ENCODE data around the gene SELL. TPM values are rescaled to one million over a fixed set of nuclear protein-coding genes. Genes with fewer than 3 reads are reported as not detected.

Gene SELL
- total and polyA plus RNA-seq, 10 of the 15 experiments (the other 5 are each of a cell fraction or from before 2014, with no cell fraction given): 31.8 to 66.0 (median 50.9) TPM

- ChIA-PET POLR2A (interaction anchor here (1.0 kb wide), 1 partner anchor 18 kb away, joined by 3 read pairs; no protein-coding TSS in a partner anchor), RAD21 (ENCODE audit: unreplicated experiment) (interaction anchor here (0.7 to 1.4 kb wide), 4 partner anchors 9 to 1335 kb away, joined by 3 to 8 read pairs (median 4); no protein-coding TSS in a partner anchor), CTCF (interaction anchor here (0.8 to 5.5 kb wide), 5 partner anchors 10 to 110 kb away, joined by 3 to 33 read pairs (median 4); no protein-coding TSS in a partner anchor), SMC1A (ENCODE audit: uncharacterized antibody, unreplicated experiment) (interaction anchor here (0.5 to 2.8 kb wide), 5 partner anchors 11 to 97 kb away, joined by 3 to 18 read pairs (median 7); no protein-coding TSS in a partner anchor)
- Histone ChIP-seq H3K9me3 (replicated peaks; ENCODE audit: control insufficient read depth, insufficient read depth, low read length) (no peaks in the 10 kb centered on the region), H3K9ac (ENCODE audit: control insufficient read depth, insufficient read depth, low read length) (no peak overlapping the region; the same call in 1 of the 2 replicates), H2AFZ (ENCODE audit: control insufficient read depth, low read depth, low read length) (peak overlapping the region; percentile 33; the same call in 1 of the 2 replicates), H3K4me3 (no peak overlapping the region), H3K4me1 (ENCODE audit: control insufficient read depth, insufficient read depth, low read length) (peaks cover 46% of the 10 kb centered on the region), H3K79me2 (ENCODE audit: control insufficient read depth, insufficient read depth, low read length) (no peaks in the 10 kb centered on the region), H4K20me1 (ENCODE audit: control insufficient read depth, insufficient read depth) (no peaks in the 10 kb centered on the region), H3K27ac (ENCODE audit: control insufficient read depth, insufficient read depth) (peak overlapping the region; percentile 91), H3K4me2 (ENCODE audit: control insufficient read depth, insufficient read depth) (peak overlapping the region; percentile 54), H3K27me3 (replicated peaks in 1 of 2; ENCODE audit: control insufficient read depth in 2 of 2, insufficient read depth in 2 of 2, low read length in 1 of 2) (no peaks in the 10 kb centered on the region), H3K36me3 (ENCODE audit: control insufficient read depth in 2 of 2, insufficient read depth in 2 of 2, low read length in 1 of 2) (peaks cover 0 to 2% of the 10 kb centered on the region in 2 experiments; a peak in 1 of 4 replicates)
- intact Hi-C loops (cut with micrococcal nuclease; ENCODE audit: unreplicated experiment): loop anchor here (5.0 to 10.0 kb wide), 2 partner anchors 196 to 373 kb away; partner anchors contain the start of genes KIFAP3 and SCYL3
- WGBS (ENCODE audit: insufficient coverage, insufficient replicate concordance, low lambda C conversion rate, missing lambda C conversion rate): 4% methylated on average over 3 of the region's 3 CpGs
- DNase-seq (ENCODE audit: low read depth, low spot score) (no peak), FAIRE-seq (no peak), ATAC-seq (peak; percentile 28)
- no TSS peak for BruUV-seq (replicated peaks)
- in situ Hi-C loops (cut with MboI): no loop called here
- TF ChIP-seq JUNB (IDR thresholded peaks at IDR 0.05): peak; percentile 33
- no peak for TF ChIP-seq HDAC2 (IDR thresholded peaks at IDR 0.05)
- peak in 1 of 2 experiments; percentile 28; a peak in 1 of 4 replicates for TF ChIP-seq EP300 (IDR thresholded peaks at IDR 0.05; ENCODE audit: borderline replicate concordance in 1 of 2, control insufficient read depth in 1 of 2, low read depth in 2 of 2, low read length in 2 of 2)
- TF ChIP-seq TAF1 (IDR thresholded peaks at IDR 0.05; ENCODE audit: borderline replicate concordance, low read depth, low read length): no peak
- no peak for TF ChIP-seq BMI1 (IDR thresholded peaks at IDR 0.05; ENCODE audit: borderline replicate concordance)
- TF ChIP-seq ATF3 (IDR thresholded peaks at IDR 0.05; ENCODE audit: borderline replicate concordance, extremely low read depth, low read depth, low read length): no peak
- peak; percentile 25; the same call in 1 of the 2 replicates for TF ChIP-seq NFIC (IDR thresholded peaks at IDR 0.05; ENCODE audit: low read depth, low read length)
- TF ChIP-seq ELK1 (IDR thresholded peaks at IDR 0.05; ENCODE audit: low read depth, low read length): no peak
- 0 out of 2 replicates have a peak, but pooled peaks have one; percentile 11 for TF ChIP-seq RUNX3 (IDR thresholded peaks at IDR 0.05; ENCODE audit: low read length)
Observed at GRCh38 chr1:169698976-169699375, 12.4 kb downstream of the SELL start.

All from GM12878 (cell line).